Stimulated activated CD8-positive, alpha-beta memory T cell treated with anti-CD3 and anti-CD28 coated beads, Interleukin-7, amount 100 ng/mL, for 1 hour (primary cell): ENCODE data around the gene BTBD6.
"Not testable (repeated sequence)": the region's sequence is repeated elsewhere in the genome, so short reads cannot be mapped to it uniquely, and the experiment has no call there.

Experiments
- DNase-seq, 2 donors: peaks; one replicate each; pipeline ENCODE4 v3.0.0-alpha.2; 2020; ENCODE audit warnings: low read depth in 2 of 2

Gene BTBD6

DNA sequence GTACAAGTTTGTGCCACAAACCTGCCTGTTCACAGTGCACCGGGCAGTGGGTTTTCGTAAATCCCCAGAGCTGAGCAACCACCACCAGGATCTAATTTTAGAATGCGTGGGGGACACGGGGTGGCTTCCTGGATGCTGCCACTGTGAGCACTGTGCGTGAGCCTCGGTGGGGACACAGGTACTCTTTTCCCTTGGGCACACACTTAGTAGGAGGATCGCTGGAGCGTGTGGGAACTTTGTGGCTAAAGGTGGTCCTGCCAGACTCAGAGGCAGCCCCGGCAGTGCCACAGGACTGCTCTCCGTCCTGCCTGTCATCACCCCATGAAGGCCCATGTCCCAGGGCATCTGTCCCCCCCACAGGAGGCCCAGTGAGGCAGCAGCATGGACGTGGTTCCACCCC, 21.1 kb downstream of the BTBD6 start:
- no peak for DNase-seq

DNA sequence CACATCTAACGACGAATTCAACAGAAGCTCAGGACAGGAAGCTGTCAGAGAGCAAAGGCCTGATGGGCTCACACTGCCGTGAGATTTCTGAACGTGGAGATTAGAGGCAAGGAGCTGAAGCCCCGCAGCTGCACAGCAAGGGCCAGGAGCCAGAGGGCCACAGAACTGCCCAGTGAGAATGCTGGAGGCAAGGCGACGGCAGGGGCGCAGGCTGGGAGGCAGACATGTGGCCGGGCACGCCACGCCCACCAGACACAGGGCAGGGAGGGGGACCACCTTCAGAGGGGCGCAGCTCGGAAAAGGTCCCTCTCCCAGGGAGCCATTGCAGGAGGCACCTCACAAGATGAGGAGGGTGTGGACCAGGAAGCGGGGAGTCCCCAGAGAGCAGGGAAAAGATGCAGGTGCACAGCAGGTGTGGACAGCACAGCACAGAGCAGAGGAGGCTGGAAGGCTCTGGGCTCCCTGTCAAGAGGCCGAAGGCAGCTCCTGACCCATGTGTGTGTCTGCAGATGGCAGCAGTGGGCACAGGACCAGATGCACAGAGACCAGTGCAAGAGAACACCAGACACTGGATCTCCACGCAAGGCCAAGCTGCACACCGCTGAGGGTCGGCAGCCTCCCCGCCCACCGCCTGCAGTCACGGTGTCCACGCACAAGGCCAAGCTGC, 23.0 kb downstream of the BTBD6 start:
- DNase-seq: no peak

DNA sequence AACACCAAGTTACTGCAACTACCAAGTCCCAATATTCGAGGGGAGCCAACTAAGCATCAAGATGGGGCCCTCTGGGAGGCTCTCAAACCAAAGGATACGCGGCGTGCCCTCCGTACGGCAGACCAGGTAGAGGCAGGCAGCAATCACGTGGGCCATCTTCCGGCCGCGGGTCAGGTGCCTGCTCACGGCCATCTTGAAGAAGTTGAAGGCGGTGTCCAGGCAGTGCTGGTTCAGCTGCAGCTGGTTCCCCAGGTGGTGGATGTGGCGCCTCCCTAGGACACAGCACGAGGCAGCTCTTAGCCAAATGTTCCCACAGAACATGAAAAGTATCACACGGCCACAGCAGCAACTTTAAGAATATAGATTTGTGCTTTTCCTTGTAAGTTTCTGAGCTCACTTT, 24.3 kb downstream of the BTBD6 start:
- DNase-seq: no peak

- no peak for DNase-seq
Observed at GRCh38 chr14:105273062-105273461, 24.7 kb downstream of the BTBD6 start.

DNA sequence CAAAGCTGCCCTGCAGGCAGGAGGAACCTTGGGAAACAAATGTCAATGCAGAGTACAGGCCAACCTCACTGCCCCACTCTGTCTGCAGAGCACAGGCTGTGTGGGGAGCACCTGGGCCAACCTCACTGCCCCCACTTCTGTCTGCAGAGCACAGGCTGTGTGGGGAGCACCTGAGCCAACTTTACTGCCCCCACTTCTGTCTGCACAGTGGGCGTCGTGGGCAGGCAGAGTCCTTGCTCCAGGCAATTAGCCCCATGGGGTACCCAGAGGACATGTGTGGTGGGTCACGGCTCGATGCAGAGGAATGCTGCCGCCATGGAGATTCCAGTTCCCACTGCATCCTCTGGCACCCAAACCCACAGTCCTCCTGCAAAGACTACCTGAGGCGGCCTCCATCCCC, 26.3 kb downstream of the BTBD6 start:
- no peak for DNase-seq

DNA sequence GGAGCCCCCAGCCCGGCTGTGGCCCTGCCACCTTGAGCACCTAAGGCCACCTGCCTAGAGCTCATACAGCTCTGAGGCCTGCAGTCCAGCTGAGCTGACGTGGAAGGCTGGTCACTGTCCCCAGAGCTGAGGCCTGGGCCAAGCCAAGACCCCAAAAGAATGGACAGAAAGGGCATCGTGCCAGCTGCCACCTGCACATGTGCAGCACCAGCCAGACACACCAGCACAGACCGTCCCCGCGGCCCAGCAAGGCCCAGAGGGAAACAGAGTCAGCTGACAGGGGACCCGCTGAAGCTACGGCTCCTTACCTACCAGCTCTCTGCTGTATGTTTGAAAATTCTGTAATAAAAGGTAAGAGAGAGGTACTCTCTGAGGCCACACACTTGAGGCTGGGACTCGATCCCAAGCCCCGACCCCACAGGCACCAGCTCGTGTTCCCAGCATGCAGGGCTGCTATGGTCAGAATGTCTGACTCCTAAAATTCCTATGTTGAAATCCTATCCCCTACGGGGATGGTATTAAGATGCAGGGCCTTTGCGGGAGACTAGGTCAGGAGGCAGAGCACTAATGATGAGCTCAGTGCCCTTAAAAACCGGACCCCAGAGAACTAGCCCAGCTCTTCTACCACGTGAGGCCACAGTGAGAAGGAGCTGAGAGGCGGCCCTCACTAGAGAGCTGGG, 27.1 kb downstream of the BTBD6 start:
- no peak for DNase-seq

GRCh38 chr14:105277448-105277847, 29.1 kb downstream of the BTBD6 start:
- DNase-seq: not testable (repeated sequence)

GRCh38 chr14:105279642-105280361, 31.5 kb downstream of the BTBD6 start:
- no peak for DNase-seq

DNA sequence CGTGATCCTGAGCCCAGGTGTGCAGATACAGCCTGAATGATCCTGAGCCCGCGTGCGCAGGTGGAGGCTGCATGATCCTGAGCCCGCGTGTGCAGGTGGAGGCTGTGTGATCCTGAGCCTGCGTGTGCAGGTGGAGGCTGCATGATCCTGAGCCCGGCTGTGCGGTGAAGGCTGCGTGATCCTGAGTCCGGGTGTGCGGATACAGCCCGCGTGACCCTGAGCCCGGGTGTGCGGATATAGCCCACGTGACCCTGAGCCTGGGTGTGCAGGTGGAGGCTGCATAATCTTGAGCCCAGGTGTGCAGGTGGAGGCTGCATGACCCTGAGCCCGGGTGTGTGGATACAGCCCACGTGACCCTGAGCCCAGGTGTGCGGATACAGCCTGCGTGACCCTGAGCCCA, 32.2 kb downstream of the BTBD6 start:
- DNase-seq: no peak

GRCh38 chr14:105281371-105282097, 33.2 kb downstream of the BTBD6 start:
- no peak for DNase-seq

DNA sequence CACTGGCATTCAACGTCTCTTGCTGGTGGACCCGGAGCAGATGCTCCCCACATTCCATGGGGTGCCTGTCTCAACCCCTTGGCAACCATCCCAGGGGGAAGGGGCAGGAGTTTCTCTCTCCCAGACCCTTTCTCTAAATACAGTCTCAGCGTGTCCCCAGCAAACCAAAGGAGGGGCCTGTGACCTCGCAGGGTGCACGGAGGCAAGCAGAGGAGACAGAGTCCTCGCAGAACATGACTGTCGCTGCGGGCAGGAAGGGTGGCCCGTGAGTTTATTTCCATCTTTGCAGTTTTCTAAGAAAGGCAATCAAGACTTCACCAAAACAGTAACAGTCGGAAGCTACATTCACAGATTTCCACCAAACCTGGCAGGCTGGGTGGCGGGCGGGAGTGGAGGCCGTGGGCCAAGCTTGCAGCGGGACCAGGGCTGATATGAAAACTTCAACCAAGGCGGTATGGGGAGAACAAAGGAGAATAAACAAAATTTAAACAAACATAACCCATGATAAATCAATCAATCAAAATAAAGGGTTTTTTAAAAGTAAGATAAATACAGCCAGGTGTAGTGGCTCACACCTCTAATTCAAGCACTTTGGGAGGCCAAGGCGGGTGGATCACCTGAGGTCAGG, 33.9 kb downstream of the BTBD6 start:
- DNase-seq: no peak

GRCh38 chr14:105283028-105283427, 34.7 kb downstream of the BTBD6 start:
- no peak for DNase-seq

DNA sequence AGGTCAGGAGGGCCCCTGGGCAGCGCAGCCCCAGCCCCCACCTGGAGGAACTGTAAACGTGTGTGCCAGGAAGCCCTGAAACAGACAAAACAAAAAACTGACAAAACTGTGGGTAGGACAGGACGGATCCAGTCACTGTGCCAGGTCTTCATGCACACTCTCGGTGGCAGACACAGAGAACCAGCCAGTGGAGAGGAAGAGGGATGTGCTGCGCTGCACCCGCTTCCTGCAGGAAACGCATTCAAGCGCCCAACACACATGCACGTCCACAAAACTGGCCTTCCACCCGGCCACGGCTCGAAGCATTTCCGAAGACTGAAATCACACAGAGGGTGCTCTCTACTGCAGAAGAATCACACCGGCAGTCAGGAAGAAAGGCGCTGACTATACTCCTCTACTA, 35.6 kb downstream of the BTBD6 start:
- DNase-seq: no peak

GRCh38 chr14:105285174-105285573, 36.8 kb downstream of the BTBD6 start:
- DNase-seq: no peak

- DNase-seq: no peak
Observed at GRCh38 chr14:105286759-105287144, 38.4 kb downstream of the BTBD6 start.

DNA sequence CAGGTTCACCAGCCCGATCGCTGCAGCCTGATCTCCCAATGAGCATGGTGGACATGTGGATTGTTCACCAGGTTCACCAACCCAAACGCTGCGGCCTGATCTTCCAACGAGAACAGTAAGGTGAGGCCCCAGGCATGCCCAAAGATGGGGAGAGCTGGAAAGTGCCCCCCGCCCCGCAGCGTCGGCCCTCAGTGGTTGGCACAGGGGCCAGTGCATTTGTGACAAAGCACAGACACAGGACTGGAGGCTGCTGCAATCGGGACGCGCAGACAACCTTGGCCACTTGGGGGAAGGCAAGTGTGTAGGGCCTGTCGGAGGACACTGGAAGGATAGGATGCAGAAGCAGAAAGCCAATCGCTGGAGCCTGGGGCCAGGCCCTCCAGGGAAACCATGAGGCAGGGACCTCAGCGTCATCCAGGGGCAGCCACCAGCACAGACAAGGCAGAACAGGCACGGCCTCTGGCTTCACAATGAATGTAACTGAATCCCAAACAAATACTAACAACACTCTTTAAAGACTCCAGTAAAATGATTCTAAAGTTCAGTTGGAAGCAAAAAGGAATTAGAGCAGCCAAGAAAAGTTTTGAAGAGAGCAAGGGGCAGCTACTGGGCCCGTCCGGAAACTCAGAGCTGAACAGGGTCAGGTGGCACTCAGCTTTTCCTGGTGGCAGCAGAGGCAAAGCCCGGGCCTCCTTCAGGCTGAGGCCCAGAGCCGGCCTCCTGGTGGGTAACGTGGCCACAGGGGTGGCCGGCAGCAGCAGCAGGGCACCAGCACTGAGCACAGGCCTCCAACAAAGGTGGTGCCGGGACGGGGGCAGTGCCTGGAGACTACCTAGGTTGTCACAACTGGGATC, 39.1 kb downstream of the BTBD6 start:
- DNase-seq: no peak

- not testable (repeated sequence) for DNase-seq
Observed at GRCh38 chr14:105288936-105289335, 40.6 kb downstream of the BTBD6 start.

DNA sequence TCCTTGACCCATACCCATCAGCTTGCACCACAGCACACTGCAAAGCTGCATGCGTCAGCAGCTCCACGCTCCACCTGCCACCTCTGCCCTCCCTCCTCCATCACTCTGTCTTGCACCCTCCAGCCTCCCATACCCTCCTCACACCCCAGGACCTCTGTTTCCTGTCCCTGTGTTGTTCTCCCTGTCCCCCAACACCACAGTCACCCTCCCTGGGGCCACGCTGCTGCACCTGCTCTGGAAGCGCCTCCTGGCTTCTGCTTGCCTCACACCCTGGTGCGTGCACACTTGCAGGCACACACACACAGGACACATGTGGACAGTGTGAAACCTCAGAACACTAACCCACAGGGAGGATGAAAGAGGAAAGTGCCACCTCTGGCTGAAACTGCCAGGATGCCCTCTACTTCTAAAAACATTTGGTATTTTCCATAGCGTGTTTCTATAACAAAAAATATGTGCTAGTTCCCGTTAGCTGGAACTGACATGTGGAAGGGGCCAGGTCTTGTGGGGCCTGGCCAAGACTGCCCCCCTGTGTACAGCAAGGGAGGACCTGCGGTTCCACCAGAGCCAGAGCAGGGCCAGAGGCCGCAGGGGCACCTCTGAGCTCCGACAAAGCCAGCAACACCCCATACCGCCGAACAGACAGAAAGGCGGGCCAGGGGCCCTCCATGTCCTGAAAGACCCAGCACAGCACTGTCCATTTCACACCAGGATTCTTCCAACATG, 42.5 kb downstream of the BTBD6 start:
- no peak for DNase-seq

- DNase-seq: no peak
Observed at GRCh38 chr14:105292826-105293711, 44.7 kb downstream of the BTBD6 start.
